GM23248 (cell line): ENCODE data around the gene PTGR2.

Experiments used
- EZH2 ChIP-seq: fragments of 200-600 bp; sonication (generic); IDR thresholded peaks from 2 replicates; pipeline ENCODE4 v1.6.1; 2018; ENCODE audit warnings: antibody characterized with exemption, mild to moderate bottlenecking; ENCODE audit not compliant: insufficient read depth, poor library complexity, severe bottlenecking
- EZH2phosphoT487 ChIP-seq: fragments of 200-600 bp; sonication (generic); IDR thresholded peaks from 2 replicates; pipeline ENCODE4 v1.6.1; 2018; ENCODE audit warnings: antibody characterized with exemption, moderate library complexity, mild to moderate bottlenecking, low read depth; ENCODE audit not compliant: insufficient read depth

GRCh38 chr14:73833530-73834260 is 17.9 kb upstream of the PTGR2 start:
- TF ChIP-seq EZH2phosphoT487: no peak
- TF ChIP-seq EZH2: no peak
